ENCODE results near the gene TSPAN32.
A peak's percentile ranks its signal among the peaks of the same experiment; 100 is the strongest.

Gene TSPAN32

GRCh38 chr11:2301631-2302305 is at the start of gene TSPAN32, which contains the start of gene C11orf21:
TSPAN32 (plus strand) TSS chr11:2302013; CDS start chr11:2302150, 137 bp downstream.
C11orf21 (minus strand) TSS chr11:2301918; CDS start chr11:2301808, 110 bp downstream.
- POLR2A ChIA-PET, result no interaction called here
- no peak for TF ChIP-seq CTBP1 (IDR thresholded peaks at IDR 0.05; ENCODE audit: borderline replicate concordance)
- no peak for TF ChIP-seq LEF1 (IDR thresholded peaks at IDR 0.05; ENCODE audit: borderline replicate concordance)
- TF ChIP-seq PKNOX1 (IDR thresholded peaks at IDR 0.05), result no peak
- TF ChIP-seq ARNT (IDR thresholded peaks at IDR 0.05), result no peak
- TF ChIP-seq HDGF (IDR thresholded peaks at IDR 0.05; ENCODE audit: borderline replicate concordance), result no peak
- no peak for TF ChIP-seq ELF4 (IDR thresholded peaks at IDR 0.05)
- no peak for TF ChIP-seq ZNF384 (IDR thresholded peaks at IDR 0.05)
- no peak for TF ChIP-seq FOXK2 (IDR thresholded peaks at IDR 0.05)
- no peak for DNase-seq (ENCODE audit: extremely low spot score)
- CTCF ChIA-PET, result interaction anchor here (1.9 kb wide), 1 partner anchor 119 kb away, joined by 10 read pairs; no protein-coding TSS in a partner anchor

- POLR2A ChIA-PET, result no interaction called here
- TF ChIP-seq PKNOX1 (IDR thresholded peaks at IDR 0.05) (no peak), ELF4 (IDR thresholded peaks at IDR 0.05) (no peak), L3MBTL2 (conservative IDR thresholded peaks at IDR 0.05) (no peak), ZNF384 (IDR thresholded peaks at IDR 0.05) (no peak), FOXA1 (IDR thresholded peaks at IDR 0.05) (no peak), TARDBP (IDR thresholded peaks at IDR 0.05) (no peak), FOXM1 (IDR thresholded peaks at IDR 0.05; ENCODE audit: borderline replicate concordance) (no peak), BHLHE40 (IDR thresholded peaks at IDR 0.05; ENCODE audit: borderline replicate concordance) (no peak), HDGF (IDR thresholded peaks at IDR 0.05; ENCODE audit: borderline replicate concordance) (no peak)
- DNase-seq (ENCODE audit: extremely low spot score), result no peak
- CTCF ChIA-PET, result no interaction called here
These were observed 49.8 kb upstream of the TSPAN32 start for GRCh38 chr11:2252018-2252417.

GRCh38 chr11:2256293-2256913 is 45.4 kb upstream of the TSPAN32 start:
- CTCF ChIA-PET, result no interaction called here
- DNase-seq (ENCODE audit: extremely low spot score), result no peak
- POLR2A ChIA-PET, result no interaction called here
- TF ChIP-seq ELF4 (IDR thresholded peaks at IDR 0.05) (no peak), ZNF384 (IDR thresholded peaks at IDR 0.05) (no peak), CTBP1 (IDR thresholded peaks at IDR 0.05; ENCODE audit: borderline replicate concordance) (no peak), L3MBTL2 (conservative IDR thresholded peaks at IDR 0.05) (no peak), LEF1 (IDR thresholded peaks at IDR 0.05; ENCODE audit: borderline replicate concordance) (no peak), SP1 (IDR thresholded peaks at IDR 0.05) (no peak), FOXA1 (IDR thresholded peaks at IDR 0.05) (no peak), FOXK2 (IDR thresholded peaks at IDR 0.05) (no peak), TARDBP (IDR thresholded peaks at IDR 0.05) (no peak), BHLHE40 (IDR thresholded peaks at IDR 0.05; ENCODE audit: borderline replicate concordance) (no peak), FOXM1 (IDR thresholded peaks at IDR 0.05; ENCODE audit: borderline replicate concordance) (no peak), ARNT (IDR thresholded peaks at IDR 0.05) (no peak)

- TF ChIP-seq LEF1 (IDR thresholded peaks at IDR 0.05; ENCODE audit: borderline replicate concordance) (no peak), FOXK2 (IDR thresholded peaks at IDR 0.05) (no peak), SP1 (IDR thresholded peaks at IDR 0.05) (no peak), ZNF384 (IDR thresholded peaks at IDR 0.05) (no peak), CTBP1 (IDR thresholded peaks at IDR 0.05; ENCODE audit: borderline replicate concordance) (no peak), PKNOX1 (IDR thresholded peaks at IDR 0.05) (no peak), FOXM1 (IDR thresholded peaks at IDR 0.05; ENCODE audit: borderline replicate concordance) (no peak), TARDBP (IDR thresholded peaks at IDR 0.05) (no peak), ARNT (IDR thresholded peaks at IDR 0.05) (no peak), L3MBTL2 (conservative IDR thresholded peaks at IDR 0.05) (no peak)
- POLR2A ChIA-PET, result no interaction called here
- no peak for DNase-seq (ENCODE audit: extremely low spot score)
- CTCF ChIA-PET, result no interaction called here
These were observed 44.7 kb upstream of the TSPAN32 start for GRCh38 chr11:2256951-2257700.

- ChIA-PET POLR2A (no interaction called here), CTCF (no interaction called here)
- TF ChIP-seq PKNOX1 (IDR thresholded peaks at IDR 0.05) (no peak), BHLHE40 (IDR thresholded peaks at IDR 0.05; ENCODE audit: borderline replicate concordance) (no peak), FOXA1 (IDR thresholded peaks at IDR 0.05) (no peak), LEF1 (IDR thresholded peaks at IDR 0.05; ENCODE audit: borderline replicate concordance) (no peak), TARDBP (IDR thresholded peaks at IDR 0.05) (no peak), CTBP1 (IDR thresholded peaks at IDR 0.05; ENCODE audit: borderline replicate concordance) (no peak), HDGF (IDR thresholded peaks at IDR 0.05; ENCODE audit: borderline replicate concordance) (no peak), ARNT (IDR thresholded peaks at IDR 0.05) (no peak), NFRKB (IDR thresholded peaks at IDR 0.05) (no peak), L3MBTL2 (conservative IDR thresholded peaks at IDR 0.05) (no peak), SP1 (IDR thresholded peaks at IDR 0.05) (no peak), SUZ12 (IDR thresholded peaks at IDR 0.05) (no peak)
- DNase-seq (ENCODE audit: extremely low spot score), result peak; percentile 4
These were observed 43.0 kb upstream of the TSPAN32 start for GRCh38 chr11:2258501-2259465.
